GM12878 (cell line): ENCODE results near the gene ABCC11. TPM values are rescaled to one million over a fixed set of nuclear protein-coding genes. Genes with fewer than 3 reads are reported as not detected.

Experiments
- BCL11A ChIP-seq: IDR thresholded peaks from 2 replicates; pipeline ENCODE4 v1.6.1; 2011; ENCODE audit warnings: low read depth, low read length
- BHLHE40 ChIP-seq, 2 experiments: fragments of 450-650 bp in 1 of 2; IDR thresholded peaks; 2 replicates each; pipeline ENCODE4 v1.6.1; 2011 to 2017; ENCODE audit warnings: low read depth in 2 of 2, borderline replicate concordance in 1 of 2, improper control_type of control experiment in 1 of 2, low read length in 1 of 2, mild to moderate bottlenecking in 1 of 2
- GATAD2B ChIP-seq: fragments of 450-650 bp; conservative IDR thresholded peaks from 2 replicates; pipeline ENCODE4 v1.6.1; 2017; ENCODE audit warnings: low read depth, mild to moderate bottlenecking, moderate library complexity
- IRF4 ChIP-seq: IDR thresholded peaks from 2 replicates; pipeline ENCODE4 v1.6.1; 2011; ENCODE audit warnings: low read depth, low read length
- MEF2A ChIP-seq: IDR thresholded peaks from 2 replicates; pipeline ENCODE4 v1.6.1; 2011; ENCODE audit warnings: low read depth, mild to moderate bottlenecking, low read length, moderate library complexity; ENCODE audit not compliant: insufficient read depth
- MEF2B ChIP-seq: fragments of 450-650 bp; IDR thresholded peaks from 2 replicates; pipeline ENCODE4 v1.6.1; 2018; ENCODE audit warnings: mild to moderate bottlenecking, moderate library complexity; ENCODE audit not compliant: partially characterized antibody, poor library complexity, severe bottlenecking
- STAT3 ChIP-seq: IDR thresholded peaks from 2 replicates; pipeline ENCODE4 v1.6.1; 2011; ENCODE audit warnings: low read depth, low read length, improper control_type of control experiment
- ZBTB4 ChIP-seq: fragments of 450-650 bp; formaldehyde crosslinking; IDR thresholded peaks from 2 replicates; pipeline ENCODE4 v1.4.0; 2022; ENCODE audit warnings: mild to moderate bottlenecking, moderate library complexity
- polyA plus RNA-seq, 11 experiments: library from polyadenylated mRNA; depleted of rRNA in 4 of 11; unstranded in 6 of 11; stranded (reverse) in 5 of 11; fragments of >200 nt; fragmentation: Nextera tagmentation in 4 of 11; fragmentation: Illumina TruSeq in 1 of 11; extraction: Ambion mirVana in 4 of 11; extraction: Trizol in 1 of 11; gene quantifications; 1 replicate in 1 of 11; 2 replicates in 10 of 11; pipeline versions ENCODE4 v1.2.1 to v1.2.3, GENCODE V29; 2011 to 2016; ENCODE audit warnings: inconsistent platforms in 2 of 11, missing spikeins in 2 of 11, low read depth in 1 of 11
- total RNA-seq, 4 experiments: library from RNA; depleted of rRNA in 3 of 4; stranded (reverse); fragments of >200 nt in 3 of 4; fragmentation: Illumina TruSeq in 1 of 4; extraction: Trizol in 1 of 4; gene quantifications; 2 replicates each; pipeline versions ENCODE4 v1.2.1 to v1.2.3, GENCODE V29; 2013 to 2021
- TF ChIP-seq, protein P1 (sequence below): IDR thresholded peaks from 2 replicates; pipeline ENCODE4 v1.6.1; 2012; ENCODE audit warnings: low read length, inconsistent platforms
- TF ChIP-seq, protein P2 (sequence below): fragments of 450-650 bp; IDR thresholded peaks from 2 replicates; pipeline ENCODE4 v1.6.1; 2017; ENCODE audit warnings: mild to moderate bottlenecking, moderate library complexity
- TF ChIP-seq, protein P3 (sequence below): fragments of 450-650 bp; IDR thresholded peaks from 2 replicates; pipeline ENCODE4 v1.6.1; 2016; ENCODE audit warnings: mild to moderate bottlenecking

Gene ABCC11
- total and polyA plus RNA-seq, 10 of the 15 experiments (the other 5 are each of a cell fraction or from before 2014, with no cell fraction given): 0.04 to 0.20 (median 0.10) TPM; not detected in 6

- TF ChIP-seq ZBTB4 (no peak), BHLHE40 (IDR thresholded peaks at IDR 0.05; ENCODE audit: borderline replicate concordance in 1 of 2, low read depth in 2 of 2, low read length in 1 of 2) (no peak), GATAD2B (no peak), STAT3 (no peak), MEF2B (no peak), IRF4 (no peak), MEF2A (no peak), BCL11A (no peak)
- TF ChIP-seq, protein P1, sequence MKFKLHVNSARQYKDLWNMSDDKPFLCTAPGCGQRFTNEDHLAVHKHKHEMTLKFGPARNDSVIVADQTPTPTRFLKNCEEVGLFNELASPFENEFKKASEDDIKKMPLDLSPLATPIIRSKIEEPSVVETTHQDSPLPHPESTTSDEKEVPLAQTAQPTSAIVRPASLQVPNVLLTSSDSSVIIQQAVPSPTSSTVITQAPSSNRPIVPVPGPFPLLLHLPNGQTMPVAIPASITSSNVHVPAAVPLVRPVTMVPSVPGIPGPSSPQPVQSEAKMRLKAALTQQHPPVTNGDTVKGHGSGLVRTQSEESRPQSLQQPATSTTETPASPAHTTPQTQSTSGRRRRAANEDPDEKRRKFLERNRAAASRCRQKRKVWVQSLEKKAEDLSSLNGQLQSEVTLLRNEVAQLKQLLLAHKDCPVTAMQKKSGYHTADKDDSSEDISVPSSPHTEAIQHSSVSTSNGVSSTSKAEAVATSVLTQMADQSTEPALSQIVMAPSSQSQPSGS: no peak
- TF ChIP-seq, protein P2, sequence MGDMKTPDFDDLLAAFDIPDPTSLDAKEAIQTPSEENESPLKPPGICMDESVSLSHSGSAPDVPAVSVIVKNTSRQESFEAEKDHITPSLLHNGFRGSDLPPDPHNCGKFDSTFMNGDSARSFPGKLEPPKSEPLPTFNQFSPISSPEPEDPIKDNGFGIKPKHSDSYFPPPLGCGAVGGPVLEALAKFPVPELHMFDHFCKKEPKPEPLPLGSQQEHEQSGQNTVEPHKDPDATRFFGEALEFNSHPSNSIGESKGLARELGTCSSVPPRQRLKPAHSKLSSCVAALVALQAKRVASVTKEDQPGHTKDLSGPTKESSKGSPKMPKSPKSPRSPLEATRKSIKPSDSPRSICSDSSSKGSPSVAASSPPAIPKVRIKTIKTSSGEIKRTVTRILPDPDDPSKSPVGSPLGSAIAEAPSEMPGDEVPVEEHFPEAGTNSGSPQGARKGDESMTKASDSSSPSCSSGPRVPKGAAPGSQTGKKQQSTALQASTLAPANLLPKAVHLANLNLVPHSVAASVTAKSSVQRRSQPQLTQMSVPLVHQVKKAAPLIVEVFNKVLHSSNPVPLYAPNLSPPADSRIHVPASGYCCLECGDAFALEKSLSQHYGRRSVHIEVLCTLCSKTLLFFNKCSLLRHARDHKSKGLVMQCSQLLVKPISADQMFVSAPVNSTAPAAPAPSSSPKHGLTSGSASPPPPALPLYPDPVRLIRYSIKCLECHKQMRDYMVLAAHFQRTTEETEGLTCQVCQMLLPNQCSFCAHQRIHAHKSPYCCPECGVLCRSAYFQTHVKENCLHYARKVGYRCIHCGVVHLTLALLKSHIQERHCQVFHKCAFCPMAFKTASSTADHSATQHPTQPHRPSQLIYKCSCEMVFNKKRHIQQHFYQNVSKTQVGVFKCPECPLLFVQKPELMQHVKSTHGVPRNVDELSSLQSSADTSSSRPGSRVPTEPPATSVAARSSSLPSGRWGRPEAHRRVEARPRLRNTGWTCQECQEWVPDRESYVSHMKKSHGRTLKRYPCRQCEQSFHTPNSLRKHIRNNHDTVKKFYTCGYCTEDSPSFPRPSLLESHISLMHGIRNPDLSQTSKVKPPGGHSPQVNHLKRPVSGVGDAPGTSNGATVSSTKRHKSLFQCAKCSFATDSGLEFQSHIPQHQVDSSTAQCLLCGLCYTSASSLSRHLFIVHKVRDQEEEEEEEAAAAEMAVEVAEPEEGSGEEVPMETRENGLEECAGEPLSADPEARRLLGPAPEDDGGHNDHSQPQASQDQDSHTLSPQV: no peak
- TF ChIP-seq, protein P3, sequence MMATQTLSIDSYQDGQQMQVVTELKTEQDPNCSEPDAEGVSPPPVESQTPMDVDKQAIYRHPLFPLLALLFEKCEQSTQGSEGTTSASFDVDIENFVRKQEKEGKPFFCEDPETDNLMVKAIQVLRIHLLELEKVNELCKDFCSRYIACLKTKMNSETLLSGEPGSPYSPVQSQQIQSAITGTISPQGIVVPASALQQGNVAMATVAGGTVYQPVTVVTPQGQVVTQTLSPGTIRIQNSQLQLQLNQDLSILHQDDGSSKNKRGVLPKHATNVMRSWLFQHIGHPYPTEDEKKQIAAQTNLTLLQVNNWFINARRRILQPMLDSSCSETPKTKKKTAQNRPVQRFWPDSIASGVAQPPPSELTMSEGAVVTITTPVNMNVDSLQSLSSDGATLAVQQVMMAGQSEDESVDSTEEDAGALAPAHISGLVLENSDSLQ: no peak
Observed at GRCh38 chr16:48136547-48137360, 110.6 kb downstream of the ABCC11 start (continued).
